Ishikawa (cell line): ENCODE data around the gene CCNJ.

Experiments
- CEBPB ChIP-seq: IDR thresholded peaks from 2 replicates; pipeline ENCODE4 v1.6.1; 2012
- CREB1 ChIP-seq: IDR thresholded peaks from 2 replicates; pipeline ENCODE4 v1.6.1; 2012; ENCODE audit warnings: low read depth
- EGR1 ChIP-seq: IDR thresholded peaks from 2 replicates; pipeline ENCODE4 v1.6.1; 2012
- EP300 ChIP-seq: IDR thresholded peaks from 2 replicates; pipeline ENCODE4 v1.6.1; 2012; ENCODE audit warnings: borderline replicate concordance
- FOXM1 ChIP-seq: IDR thresholded peaks from 2 replicates; pipeline ENCODE4 v1.6.1; 2012; ENCODE audit warnings: low read depth, borderline replicate concordance
- MAX ChIP-seq: IDR thresholded peaks from 2 replicates; pipeline ENCODE4 v1.6.1; 2012
- NFIC ChIP-seq: IDR thresholded peaks from 2 replicates; pipeline ENCODE4 v1.6.1; 2012
- RAD21 ChIP-seq: IDR thresholded peaks from 2 replicates; pipeline ENCODE4 v1.6.1; 2012; ENCODE audit warnings: low read depth
- REST ChIP-seq: IDR thresholded peaks from 2 replicates; pipeline ENCODE4 v1.6.1; 2012; ENCODE audit warnings: low read depth, mild to moderate bottlenecking
- TAF1 ChIP-seq: IDR thresholded peaks from 2 replicates; pipeline ENCODE4 v1.6.1; 2012; ENCODE audit warnings: low read depth, mild to moderate bottlenecking
- TCF12 ChIP-seq: IDR thresholded peaks from 2 replicates; pipeline ENCODE4 v1.6.1; 2012; ENCODE audit warnings: low read depth
- TEAD4 ChIP-seq: IDR thresholded peaks from 2 replicates; pipeline ENCODE4 v1.6.1; 2012
- USF1 ChIP-seq: IDR thresholded peaks from 2 replicates; pipeline ENCODE4 v1.6.1; 2012
- YY1 ChIP-seq: IDR thresholded peaks from 2 replicates; pipeline ENCODE4 v1.6.1; 2012; ENCODE audit warnings: low read depth
- ZBTB7A ChIP-seq: IDR thresholded peaks from 2 replicates; pipeline ENCODE4 v1.6.1; 2012; ENCODE audit warnings: low read depth

Gene CCNJ, protein sequence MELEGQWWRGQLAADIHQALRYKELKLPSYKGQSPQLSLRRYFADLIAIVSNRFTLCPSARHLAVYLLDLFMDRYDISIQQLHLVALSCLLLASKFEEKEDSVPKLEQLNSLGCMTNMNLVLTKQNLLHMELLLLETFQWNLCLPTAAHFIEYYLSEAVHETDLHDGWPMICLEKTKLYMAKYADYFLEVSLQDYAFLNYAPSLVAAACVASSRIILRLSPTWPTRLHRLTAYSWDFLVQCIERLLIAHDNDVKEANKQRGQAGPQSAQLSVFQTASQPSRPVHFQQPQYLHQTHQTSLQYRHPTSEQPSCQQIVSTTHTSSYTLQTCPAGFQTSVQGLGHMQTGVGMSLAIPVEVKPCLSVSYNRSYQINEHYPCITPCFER

DNA sequence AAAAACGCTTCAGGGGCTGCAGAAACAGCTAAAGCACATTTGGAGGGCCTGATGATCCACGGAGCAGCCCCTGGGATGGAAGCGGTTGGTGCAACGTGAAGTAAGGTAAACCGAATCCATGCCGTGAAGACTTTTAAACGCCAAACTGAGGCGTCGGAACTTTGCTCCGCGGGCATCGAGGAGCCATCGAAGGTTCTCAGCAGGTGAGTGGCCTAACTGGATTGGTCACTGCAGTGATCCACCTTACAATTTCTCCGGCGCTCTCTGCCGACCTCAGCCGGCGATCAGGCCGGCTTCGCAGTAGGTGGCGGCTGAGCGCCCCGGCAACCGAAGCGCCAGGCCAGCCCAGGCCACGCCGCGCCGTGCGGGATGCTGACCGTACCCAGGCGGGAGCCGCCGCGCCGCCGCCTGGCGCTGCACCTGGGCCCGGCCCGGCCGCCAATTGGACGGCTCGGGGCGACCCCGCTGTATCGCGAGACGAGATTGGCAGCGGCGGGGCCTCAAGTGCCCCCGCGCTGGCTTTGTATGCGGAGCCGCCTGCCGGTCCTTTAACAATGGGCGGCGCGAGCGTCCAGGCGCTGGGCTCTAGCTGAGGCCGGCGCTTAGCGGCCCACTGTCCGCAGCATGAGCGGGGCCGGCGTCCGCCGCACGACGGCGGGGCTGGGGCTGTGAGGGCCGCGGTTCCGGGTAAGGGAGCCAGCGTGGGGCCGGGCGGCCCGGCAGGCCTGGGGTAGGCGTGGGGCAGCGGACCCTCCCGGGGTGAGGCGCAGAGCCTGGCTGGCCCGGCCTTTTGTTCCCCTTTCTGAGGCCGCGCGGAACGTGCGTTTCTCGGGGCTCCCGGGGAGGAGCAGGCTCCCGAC is at the start of gene CCNJ:
TSS of gene CCNJ (plus strand) at position 551 of the 860 bp plus-strand sequence. CDS start 811 bp downstream, outside the sequence.
- TF ChIP-seq CEBPB: no peak
- no peak for TF ChIP-seq FOXM1
- peak; percentile 99 for TF ChIP-seq MAX
- TF ChIP-seq EGR1: no peak
- TF ChIP-seq ZBTB7A: no peak; the same call in 1 of the 2 replicates
- TF ChIP-seq TAF1: peak; percentile 72; the same call in 1 of the 2 replicates
- TF ChIP-seq YY1: peak; percentile 80
- TF ChIP-seq USF1: no peak
- TF ChIP-seq NFIC: no peak
- TF ChIP-seq EP300: no peak; the same call in 1 of the 2 replicates
- peak; percentile 12; the same call in 1 of the 2 replicates for TF ChIP-seq TCF12
- no peak for TF ChIP-seq RAD21
- peak; percentile 25; the same call in 1 of the 2 replicates for TF ChIP-seq TEAD4
- TF ChIP-seq CREB1: no peak
- TF ChIP-seq REST: 0 out of 2 replicates have a peak, but pooled peaks have one; percentile 12

DNA sequence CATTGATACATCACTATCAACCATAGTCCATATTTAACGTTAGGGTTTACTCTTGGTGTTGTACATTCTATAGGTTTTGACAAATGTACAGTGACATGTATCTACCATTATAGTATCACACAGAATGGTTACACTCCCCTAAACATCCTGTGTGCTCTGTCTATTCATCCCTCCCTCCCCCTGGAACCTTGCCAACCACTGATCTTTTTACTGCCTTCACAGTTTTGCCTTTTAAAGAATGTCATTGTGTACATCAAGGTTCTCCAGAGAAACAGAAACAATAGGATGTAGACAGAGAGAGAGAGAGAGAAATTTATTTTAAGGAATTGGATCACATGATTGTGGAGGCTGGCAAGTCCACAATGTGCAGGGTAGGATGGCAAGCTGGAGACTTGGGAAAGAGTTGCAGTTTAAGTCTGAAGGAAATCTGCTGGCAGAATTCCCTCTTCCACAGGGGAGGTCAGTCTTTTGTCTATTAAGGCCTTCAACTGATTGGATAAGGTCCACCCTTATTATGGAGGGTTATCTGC is 45.1 kb upstream of the CCNJ start:
- TF ChIP-seq CREB1 (no peak), TCF12 (no peak)

DNA sequence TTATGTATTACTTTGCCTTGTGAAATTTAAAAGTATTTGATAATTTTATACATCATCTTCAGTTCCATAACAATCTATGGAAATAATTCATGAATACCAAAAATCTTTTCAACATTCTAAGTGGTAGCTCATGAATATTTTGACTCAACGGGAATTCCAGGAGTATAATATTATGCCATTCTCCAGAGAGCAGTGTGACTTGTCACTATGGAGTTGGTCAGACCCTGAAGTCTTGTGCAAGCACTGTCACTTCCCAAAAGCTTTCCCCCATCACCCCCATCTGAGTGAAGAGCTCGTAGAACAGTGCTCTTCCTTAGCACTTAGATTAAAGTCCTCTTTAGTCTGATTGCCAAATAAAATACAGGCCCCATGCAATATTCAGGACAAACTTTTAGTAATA is 29.4 kb upstream of the CCNJ start:
- TF ChIP-seq FOXM1 (no peak), REST (no peak), CEBPB (no peak), MAX (no peak), NFIC (no peak), EGR1 (no peak), TAF1 (no peak), RAD21 (no peak)

DNA sequence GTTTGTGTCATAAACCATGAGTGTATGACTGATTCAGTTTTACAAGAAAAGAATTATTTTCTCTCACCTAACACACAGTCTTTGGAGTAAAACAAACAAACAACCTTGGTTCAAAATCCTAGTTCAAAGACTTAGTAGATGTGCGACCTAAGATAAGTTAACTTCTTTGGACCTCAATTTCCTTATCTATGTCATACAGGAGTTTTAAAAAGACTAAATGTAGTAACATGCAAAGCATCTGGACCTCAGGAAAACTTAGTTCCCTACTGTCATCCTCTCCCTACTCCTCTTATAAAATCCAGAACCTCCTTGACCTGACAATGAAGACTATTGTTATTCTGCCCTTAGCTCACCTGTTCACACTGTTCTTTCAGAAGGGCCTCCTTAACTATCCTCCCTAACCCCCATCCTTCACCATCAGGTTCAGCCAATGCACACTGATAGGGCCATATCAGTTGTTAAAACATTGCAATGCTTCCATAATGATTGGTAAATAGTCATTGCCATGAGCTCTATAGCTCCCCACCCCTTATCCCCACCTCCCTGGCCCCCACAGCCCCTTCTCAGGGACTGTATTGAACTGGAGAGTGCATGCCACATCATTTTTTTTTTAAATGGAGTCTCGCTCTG is 28.8 kb upstream of the CCNJ start:
- TF ChIP-seq RAD21 (no peak), ZBTB7A (no peak), TCF12 (no peak), CEBPB (no peak), FOXM1 (no peak), EGR1 (no peak), TEAD4 (no peak), CREB1 (no peak), YY1 (no peak), MAX (no peak), USF1 (no peak), REST (no peak), TAF1 (no peak), EP300 (no peak), NFIC (no peak)
